Neural crest cell (in vitro differentiated cells): ENCODE results near the gene NCS1. TPM values are rescaled to one million over a fixed set of nuclear protein-coding genes. Genes with fewer than 3 reads are reported as not detected.
A peak's percentile ranks its signal among the peaks of the same experiment; 100 is the strongest.

Experiments
- DNase-seq: peaks from one replicate; pipeline ENCODE4 v3.0.0; 2021; ENCODE audit warnings: low read depth, mixed read lengths, low spot score
- H3K27ac Mint-ChIP-seq: one replicate; pipeline ENCODE4 v1.8.0; 2021; ENCODE audit warnings: mild to moderate bottlenecking, mixed read lengths; ENCODE audit not compliant: unreplicated experiment
- H3K27me3 Mint-ChIP-seq: 2 replicates; pipeline ENCODE4 v1.8.0; 2021; ENCODE audit warnings: low read depth, mild to moderate bottlenecking, mixed read lengths
- H3K36me3 Mint-ChIP-seq: 2 replicates; pipeline ENCODE4 v1.8.0; 2021; ENCODE audit warnings: low read depth, mild to moderate bottlenecking, mixed read lengths
- H3K4me1 Mint-ChIP-seq: 2 replicates; pipeline ENCODE4 v1.8.0; 2021; ENCODE audit warnings: mixed read lengths
- H3K4me3 Mint-ChIP-seq: one replicate; pipeline ENCODE4 v1.8.0; 2021; ENCODE audit warnings: mild to moderate bottlenecking, mixed read lengths
- H3K9me3 Mint-ChIP-seq: 2 replicates; pipeline ENCODE4 v1.8.0; 2021; ENCODE audit warnings: mixed read lengths
- total RNA-seq: library from RNA; stranded (reverse); gene quantifications from 2 replicates; pipeline ENCODE4 v1.2.1, GENCODE V29; 2021
- TF ChIP-seq, protein P1 (sequence below): fragments of 200-600 bp; sonication (generic); conservative IDR thresholded peaks from 2 replicates; pipeline ENCODE4 v1.5.0; 2021; ENCODE audit warnings: antibody characterized with exemption, mild to moderate bottlenecking

The NCS1 gene
- total RNA-seq, 1 donor from 2014 or later, result 60.1 TPM

DNA sequence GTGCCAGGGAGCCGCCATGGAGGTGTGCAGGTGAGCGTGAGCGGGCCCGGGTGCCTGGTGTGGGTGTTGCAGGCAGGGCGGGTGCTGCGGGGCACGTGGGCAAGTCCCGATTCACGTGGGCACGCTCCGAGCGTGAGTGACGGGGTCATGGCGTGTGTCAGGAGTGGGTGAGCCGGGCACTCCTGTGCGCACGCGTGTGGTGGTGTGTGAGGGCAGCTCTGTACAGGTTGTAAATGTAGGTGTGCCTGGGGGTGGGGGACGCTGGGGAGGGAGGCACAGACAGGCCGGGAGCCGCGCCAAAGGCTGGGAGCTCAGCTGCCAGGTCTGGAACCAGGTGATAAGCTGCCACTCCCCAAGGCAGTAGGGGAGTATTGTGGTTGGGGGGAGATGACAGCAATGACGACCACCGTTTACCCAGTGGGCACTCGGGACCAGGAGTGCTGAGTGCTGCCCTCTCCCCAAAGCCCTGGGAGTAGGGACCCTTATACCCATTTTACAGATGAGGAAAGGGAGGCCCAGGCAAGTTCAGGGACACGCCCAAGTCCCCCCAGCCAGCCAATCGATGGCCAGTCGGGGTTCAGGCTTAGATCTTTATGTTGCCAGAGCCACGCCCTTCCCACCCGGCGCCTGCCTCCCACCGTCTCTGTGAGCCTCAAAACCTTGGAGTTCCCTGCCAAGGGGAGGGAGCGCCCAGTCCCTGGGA, 9.6 kb downstream of the NCS1 start:
- no peak for DNase-seq
- H3K9me3 Mint-ChIP-seq, result no peaks in the 10 kb centered on the region
- H3K27me3 Mint-ChIP-seq, result no peaks in the 10 kb centered on the region
- no peak overlapping the region for H3K27ac Mint-ChIP-seq
- peaks cover 30% of the 10 kb centered on the region for H3K4me1 Mint-ChIP-seq
- no peak overlapping the region for H3K4me3 Mint-ChIP-seq
- TF ChIP-seq, protein P1, sequence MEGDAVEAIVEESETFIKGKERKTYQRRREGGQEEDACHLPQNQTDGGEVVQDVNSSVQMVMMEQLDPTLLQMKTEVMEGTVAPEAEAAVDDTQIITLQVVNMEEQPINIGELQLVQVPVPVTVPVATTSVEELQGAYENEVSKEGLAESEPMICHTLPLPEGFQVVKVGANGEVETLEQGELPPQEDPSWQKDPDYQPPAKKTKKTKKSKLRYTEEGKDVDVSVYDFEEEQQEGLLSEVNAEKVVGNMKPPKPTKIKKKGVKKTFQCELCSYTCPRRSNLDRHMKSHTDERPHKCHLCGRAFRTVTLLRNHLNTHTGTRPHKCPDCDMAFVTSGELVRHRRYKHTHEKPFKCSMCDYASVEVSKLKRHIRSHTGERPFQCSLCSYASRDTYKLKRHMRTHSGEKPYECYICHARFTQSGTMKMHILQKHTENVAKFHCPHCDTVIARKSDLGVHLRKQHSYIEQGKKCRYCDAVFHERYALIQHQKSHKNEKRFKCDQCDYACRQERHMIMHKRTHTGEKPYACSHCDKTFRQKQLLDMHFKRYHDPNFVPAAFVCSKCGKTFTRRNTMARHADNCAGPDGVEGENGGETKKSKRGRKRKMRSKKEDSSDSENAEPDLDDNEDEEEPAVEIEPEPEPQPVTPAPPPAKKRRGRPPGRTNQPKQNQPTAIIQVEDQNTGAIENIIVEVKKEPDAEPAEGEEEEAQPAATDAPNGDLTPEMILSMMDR, result no peak
- no peaks in the 10 kb centered on the region for H3K36me3 Mint-ChIP-seq

DNA sequence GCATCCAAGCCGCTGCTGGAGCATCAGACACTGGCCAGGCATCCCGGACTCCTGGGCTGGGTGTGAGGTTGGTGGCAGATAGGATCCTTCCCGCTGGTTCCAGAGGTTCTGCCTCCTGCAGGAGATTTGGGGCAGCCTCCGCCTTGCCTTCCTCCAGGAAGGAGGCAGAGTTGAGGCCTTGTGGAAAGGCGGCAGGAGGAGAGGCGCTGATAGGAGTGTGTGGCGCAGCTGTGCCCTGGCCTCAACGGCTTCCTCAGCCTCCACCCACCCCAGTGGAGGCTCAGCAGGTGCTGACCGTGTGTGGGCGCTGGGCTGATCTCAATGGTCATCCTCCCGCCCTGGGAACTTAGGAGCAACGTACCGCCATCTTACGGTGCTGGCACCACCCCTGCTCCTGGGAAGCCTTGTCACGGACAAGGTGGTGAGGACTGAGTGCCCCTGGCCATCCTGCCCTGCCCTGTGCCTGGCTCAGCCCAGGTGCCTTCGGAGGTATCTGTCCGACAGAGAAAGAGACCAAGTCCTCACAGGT, 10.2 kb downstream of the NCS1 start:
- no peak overlapping the region for H3K4me3 Mint-ChIP-seq
- DNase-seq, result no peak
- H3K27me3 Mint-ChIP-seq, result no peaks in the 10 kb centered on the region
- H3K36me3 Mint-ChIP-seq, result no peaks in the 10 kb centered on the region
- peaks cover 33% of the 10 kb centered on the region for H3K4me1 Mint-ChIP-seq
- TF ChIP-seq, protein P1, result no peak
- no peaks in the 10 kb centered on the region for H3K9me3 Mint-ChIP-seq
- no peak overlapping the region for H3K27ac Mint-ChIP-seq

DNA sequence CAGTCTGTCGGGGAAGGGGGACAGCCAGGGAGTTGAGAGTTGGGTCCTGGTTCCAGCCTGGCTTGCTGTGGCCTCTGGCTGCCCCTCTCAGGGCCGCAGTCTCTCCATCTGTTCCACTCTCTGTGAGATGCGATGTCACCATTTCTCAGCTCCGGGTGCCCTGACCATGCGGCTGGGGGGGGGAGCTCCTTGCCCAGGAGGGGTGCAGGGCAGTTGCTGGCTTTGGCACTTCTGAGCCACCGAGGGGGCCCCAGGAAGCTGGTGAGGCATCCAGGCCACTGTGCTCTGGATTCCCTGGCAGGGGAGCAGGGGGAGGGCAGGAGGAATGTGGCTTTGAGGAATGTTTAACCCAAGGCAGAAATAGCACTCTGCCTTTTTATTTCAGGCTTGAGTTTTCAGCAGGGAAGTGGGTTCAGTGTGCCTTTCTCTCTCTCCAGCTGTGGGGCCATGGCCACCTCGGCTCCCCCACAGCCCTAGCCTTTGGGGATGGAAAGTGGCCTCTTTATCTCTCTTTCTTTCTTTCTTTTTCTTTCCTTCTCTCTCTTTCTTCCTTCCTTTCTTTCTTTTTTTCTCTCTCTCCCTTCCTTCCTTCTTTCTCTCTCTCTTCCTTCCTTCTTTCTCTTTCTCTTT, 11.0 kb downstream of the NCS1 start:
- no peak for DNase-seq
- H3K9me3 Mint-ChIP-seq, result no peaks in the 10 kb centered on the region
- peaks cover 40% of the 10 kb centered on the region for H3K4me1 Mint-ChIP-seq
- no peaks in the 10 kb centered on the region for H3K36me3 Mint-ChIP-seq
- no peaks in the 10 kb centered on the region for H3K27me3 Mint-ChIP-seq
- no peak overlapping the region for H3K27ac Mint-ChIP-seq
- TF ChIP-seq, protein P1, result no peak
- H3K4me3 Mint-ChIP-seq, result peak overlapping the region; percentile 34

DNA sequence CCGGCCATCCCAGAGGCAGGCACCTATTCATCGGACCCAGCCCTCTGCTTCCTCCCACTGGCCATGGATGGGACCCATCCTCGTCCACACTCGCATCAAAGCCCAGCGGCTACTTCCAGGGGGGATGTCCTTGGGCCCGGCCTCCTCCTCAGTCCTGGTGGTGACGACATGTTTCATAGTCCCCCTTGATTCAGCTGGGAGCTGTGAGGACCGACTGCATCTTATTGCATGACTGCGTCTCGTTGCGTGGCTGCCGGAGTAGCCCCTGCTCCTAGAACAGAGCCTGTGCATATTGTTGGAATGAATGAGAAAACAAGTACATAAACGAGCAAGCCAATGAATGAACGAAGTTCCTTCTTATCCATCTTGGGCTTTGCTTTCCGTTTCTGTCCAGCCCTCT, 12.8 kb downstream of the NCS1 start:
- Mint-ChIP-seq H3K36me3 (no peaks in the 10 kb centered on the region), H3K4me3 (peak overlapping the region; percentile 19), H3K27ac (peak overlapping the region; percentile 87), H3K27me3 (no peaks in the 10 kb centered on the region), H3K9me3 (no peaks in the 10 kb centered on the region), H3K4me1 (peaks cover 44% of the 10 kb centered on the region)
- TF ChIP-seq, protein P1, result no peak
- DNase-seq, result no peak

DNA sequence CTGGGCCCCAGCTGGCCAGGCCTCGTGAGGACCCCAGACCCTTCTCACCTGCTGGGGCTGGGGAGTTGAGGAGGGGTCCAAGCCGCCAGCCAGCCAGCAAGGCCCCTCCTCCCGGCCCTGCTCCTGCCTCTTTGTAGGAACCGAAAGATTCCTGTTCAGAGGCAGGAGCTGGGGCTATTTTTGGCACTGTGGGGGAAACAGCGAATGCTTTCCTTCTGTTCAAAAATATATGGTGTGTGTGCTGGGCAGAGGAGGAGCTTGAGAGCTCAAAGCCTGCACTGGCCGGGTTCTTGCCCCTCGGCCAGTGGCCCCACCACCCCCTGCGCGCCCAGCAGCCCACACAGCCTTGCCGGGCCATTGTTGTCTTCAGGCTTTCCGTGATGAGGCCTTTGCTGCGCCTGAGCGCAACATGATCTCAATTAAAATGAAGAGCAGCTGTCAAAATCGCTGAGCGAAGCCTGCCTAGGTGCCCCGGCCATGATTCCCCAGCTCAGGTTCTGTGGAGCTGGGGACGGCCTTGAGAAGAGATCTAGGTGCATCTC, 13.4 kb downstream of the NCS1 start:
- no peak for DNase-seq
- Mint-ChIP-seq H3K36me3 (no peaks in the 10 kb centered on the region), H3K9me3 (no peaks in the 10 kb centered on the region), H3K27ac (peak overlapping the region; percentile 98), H3K4me3 (peak overlapping the region; percentile 75), H3K4me1 (peaks cover 46% of the 10 kb centered on the region), H3K27me3 (no peaks in the 10 kb centered on the region)
- TF ChIP-seq, protein P1, result no peak
